ENCODE results near the gene DNAL1. TPM values are rescaled to one million over a fixed set of nuclear protein-coding genes. Genes with fewer than 3 reads are reported as not detected.

Gene DNAL1
- total RNA-seq, 4 donors from 2014 or later: 7.7 to 11.5 (median 8.1) TPM

DNA sequence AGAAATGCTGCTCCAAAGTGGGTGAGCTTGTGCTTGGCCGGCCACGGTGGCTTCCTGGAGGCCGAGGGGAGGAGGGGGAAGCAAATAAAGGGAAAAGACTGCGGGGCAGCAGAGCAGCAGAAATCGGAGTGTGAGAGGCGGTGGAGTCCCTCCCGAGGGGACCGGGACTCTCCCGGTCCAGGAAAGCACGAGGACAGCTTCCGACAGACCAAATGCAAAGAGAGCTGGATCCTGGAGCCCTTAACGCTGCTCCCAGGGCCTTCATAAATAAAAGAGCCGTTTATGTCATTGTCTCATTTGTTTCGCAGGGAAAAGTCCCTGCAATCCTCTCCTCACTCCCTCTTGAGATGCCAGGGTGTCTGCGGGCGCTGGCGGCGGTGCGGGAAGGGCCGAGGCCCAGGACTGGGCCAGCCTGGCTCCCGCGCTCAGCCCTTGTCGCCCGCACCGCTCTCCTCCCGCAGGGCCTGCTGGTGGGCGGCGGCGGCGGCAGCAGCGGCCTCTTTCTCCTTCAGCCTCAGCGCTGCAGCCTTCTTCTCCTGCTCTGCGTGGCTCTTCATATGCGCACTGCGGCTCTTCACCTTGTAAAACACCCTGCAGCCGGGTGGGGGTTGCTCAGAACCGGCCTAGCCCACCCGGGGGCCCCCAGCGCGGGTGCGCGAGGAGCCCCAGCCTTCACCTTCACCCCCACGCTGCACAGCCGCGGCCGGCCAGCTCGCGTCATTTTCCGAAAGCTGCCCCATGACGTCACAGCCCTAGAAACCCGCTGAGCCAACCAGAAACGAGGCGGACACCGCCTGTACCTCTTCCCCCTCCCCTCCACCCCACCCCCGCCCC, 73.8 kb downstream of the DNAL1 start:
- TF ChIP-seq, protein P1, sequence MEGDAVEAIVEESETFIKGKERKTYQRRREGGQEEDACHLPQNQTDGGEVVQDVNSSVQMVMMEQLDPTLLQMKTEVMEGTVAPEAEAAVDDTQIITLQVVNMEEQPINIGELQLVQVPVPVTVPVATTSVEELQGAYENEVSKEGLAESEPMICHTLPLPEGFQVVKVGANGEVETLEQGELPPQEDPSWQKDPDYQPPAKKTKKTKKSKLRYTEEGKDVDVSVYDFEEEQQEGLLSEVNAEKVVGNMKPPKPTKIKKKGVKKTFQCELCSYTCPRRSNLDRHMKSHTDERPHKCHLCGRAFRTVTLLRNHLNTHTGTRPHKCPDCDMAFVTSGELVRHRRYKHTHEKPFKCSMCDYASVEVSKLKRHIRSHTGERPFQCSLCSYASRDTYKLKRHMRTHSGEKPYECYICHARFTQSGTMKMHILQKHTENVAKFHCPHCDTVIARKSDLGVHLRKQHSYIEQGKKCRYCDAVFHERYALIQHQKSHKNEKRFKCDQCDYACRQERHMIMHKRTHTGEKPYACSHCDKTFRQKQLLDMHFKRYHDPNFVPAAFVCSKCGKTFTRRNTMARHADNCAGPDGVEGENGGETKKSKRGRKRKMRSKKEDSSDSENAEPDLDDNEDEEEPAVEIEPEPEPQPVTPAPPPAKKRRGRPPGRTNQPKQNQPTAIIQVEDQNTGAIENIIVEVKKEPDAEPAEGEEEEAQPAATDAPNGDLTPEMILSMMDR (IDR thresholded peaks at IDR 0.05): no peak
- DNase-seq (ENCODE audit: low spot score) (no peak), ATAC-seq (ENCODE audit: low FRiP score) (no peak)

DNA sequence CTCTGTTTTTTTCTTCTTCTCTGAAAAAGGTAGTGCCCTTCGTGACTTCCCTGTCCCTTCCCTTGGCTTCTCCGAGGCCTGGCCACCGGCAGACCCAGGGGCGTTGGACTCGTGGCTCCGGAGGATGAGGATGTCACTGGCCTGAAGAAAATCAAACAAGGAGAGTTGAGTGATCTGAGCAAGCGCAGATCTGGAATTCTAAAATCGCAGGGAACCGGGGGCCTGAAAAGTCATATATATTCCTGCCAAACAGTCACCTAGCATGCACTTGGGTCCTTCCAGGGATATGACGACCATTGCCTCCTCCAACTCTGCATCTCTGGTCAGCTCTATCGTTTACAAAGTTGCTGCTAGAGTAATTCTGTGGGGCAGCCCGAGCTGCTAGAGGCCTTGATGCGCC, 74.6 kb downstream of the DNAL1 start:
- TF ChIP-seq, protein P1 (IDR thresholded peaks at IDR 0.05): no peak
- ATAC-seq (ENCODE audit: low FRiP score) (no peak), DNase-seq (ENCODE audit: low spot score) (no peak)

DNA sequence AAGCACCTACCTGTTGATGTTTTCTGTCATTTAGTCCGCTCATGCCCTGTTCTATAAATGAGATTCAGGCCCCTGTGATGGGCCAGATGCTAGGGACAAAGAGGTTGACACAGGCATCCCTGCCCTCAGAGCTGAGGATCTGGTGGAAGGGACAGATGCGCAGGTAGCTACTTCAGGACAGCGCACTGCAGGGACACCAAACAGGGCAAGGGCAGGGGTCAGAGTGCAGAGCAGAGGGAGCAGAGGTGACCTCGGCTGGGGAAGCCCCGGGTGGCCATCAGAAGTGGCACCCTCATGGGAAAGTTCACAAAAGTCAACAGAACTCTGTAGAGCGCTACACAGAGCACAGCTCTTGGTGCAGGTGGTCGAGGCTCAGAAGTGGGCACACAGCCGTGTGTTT, 75.0 kb downstream of the DNAL1 start:
- ATAC-seq (ENCODE audit: low FRiP score) (no peak), DNase-seq (ENCODE audit: low spot score) (no peak)
- TF ChIP-seq, protein P1 (IDR thresholded peaks at IDR 0.05): no peak

DNA sequence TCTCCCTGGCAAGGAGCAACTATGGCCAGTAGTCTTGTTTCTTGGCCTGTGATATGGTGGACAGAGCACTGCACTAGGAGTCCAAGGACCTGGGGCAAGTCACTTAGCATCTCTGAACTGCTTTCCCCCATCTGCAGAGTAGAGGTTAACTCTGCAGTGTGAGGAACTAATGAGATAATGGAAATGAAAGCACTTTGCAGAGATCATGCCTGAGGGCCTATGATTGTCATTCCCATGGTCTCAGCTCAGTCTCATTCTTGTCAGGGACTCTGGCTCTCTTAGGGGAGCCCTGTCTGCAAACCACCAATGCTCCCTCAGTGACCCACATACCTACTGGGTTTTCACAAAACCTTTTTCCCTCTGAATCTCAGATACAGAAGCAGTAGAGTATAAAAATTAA, 75.8 kb downstream of the DNAL1 start:
- no peak for DNase-seq (ENCODE audit: low spot score)
- ATAC-seq (ENCODE audit: low FRiP score): no peak
- TF ChIP-seq, protein P1 (IDR thresholded peaks at IDR 0.05): no peak

DNA sequence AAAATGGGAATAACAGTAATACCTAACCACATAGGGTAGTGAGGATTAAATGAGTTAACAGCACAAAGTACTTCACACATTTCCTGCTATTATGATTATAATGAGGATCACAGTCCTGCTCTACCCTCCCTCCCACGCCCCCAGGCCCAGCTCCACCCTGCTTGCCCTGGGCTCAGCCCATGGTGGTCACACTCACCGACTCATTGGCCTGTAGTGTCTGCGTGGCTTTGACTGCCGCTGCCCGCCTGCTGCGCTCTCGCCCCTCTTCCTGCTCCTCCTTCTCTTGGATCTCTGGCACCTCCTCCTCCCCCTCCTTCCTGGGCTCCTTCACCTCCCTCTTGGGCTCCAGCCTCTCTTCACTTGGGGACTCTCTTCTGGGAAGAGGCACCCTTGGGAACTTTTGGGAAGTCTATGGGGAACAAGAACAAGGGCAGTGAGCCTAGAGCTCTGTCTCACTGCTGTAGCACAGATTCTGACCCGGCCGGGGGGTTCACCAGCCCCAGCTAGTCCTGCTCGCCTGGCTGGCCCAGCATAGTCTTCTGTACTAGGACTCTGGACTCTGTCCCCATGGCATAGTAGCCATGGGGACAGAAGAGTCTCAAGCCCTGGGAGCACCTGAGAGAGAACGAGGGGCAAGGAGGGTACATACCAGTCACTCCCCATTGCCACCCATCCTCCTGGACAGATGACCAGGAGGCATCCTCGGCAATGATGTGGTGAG, 76.5 kb downstream of the DNAL1 start:
- TF ChIP-seq, protein P1 (IDR thresholded peaks at IDR 0.05): no peak
- ATAC-seq (ENCODE audit: low FRiP score) (no peak), DNase-seq (ENCODE audit: low spot score) (no peak)

DNA sequence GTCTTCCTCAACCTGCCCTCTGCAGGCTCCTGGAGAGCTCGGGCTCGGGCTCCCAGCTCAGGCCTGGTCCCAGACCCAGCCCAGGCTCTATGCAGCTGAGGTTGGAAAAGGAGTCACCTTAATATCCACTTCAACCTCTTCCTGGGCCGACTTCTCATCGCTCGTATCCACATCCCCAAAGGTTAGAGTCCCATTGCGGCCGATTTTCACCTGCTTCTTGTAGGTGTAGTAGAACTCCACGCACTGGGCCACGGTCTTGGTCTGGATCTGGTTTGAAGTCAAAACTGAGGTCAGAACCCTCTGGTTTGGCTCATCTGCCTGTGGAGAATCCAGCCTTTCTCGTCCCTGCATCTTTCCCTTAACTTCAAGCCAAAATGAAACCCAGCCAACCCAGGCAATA, 77.8 kb downstream of the DNAL1 start:
- no peak for ATAC-seq (ENCODE audit: low FRiP score)
- DNase-seq (ENCODE audit: low spot score): no peak
- TF ChIP-seq, protein P1 (IDR thresholded peaks at IDR 0.05): no peak

All from omental fat pad (tissue), 4 donors.